ENCODE results near the gene SPINK5.

SPINK5 gene

GRCh38 chr5:148094336-148094735 lies 30.6 kb downstream of the SPINK5 start:
- DNase-seq (ENCODE audit: low read depth) = no peak

GRCh38 chr5:148104226-148104625 lies 40.4 kb downstream of the SPINK5 start:
- no peak for DNase-seq (ENCODE audit: low read depth)

GRCh38 chr5:148107608-148108007 lies 43.8 kb downstream of the SPINK5 start:
- DNase-seq (ENCODE audit: low read depth) = no peak

- DNase-seq (ENCODE audit: low read depth) = no peak
These were observed 49.5 kb downstream of the SPINK5 start for GRCh38 chr5:148113243-148113642.

- DNase-seq (ENCODE audit: low read depth) = no peak
These were observed 56.5 kb downstream of the SPINK5 start for GRCh38 chr5:148120317-148120716.

- peak; percentile 10 for DNase-seq (ENCODE audit: low read depth)
These were observed 61.9 kb downstream of the SPINK5 start for GRCh38 chr5:148125641-148126040.

- no peak for DNase-seq (ENCODE audit: low read depth)
These were observed 71.6 kb downstream of the SPINK5 start for GRCh38 chr5:148135091-148136048.

GRCh38 chr5:148140846-148141245 lies 77.1 kb downstream of the SPINK5 start:
- DNase-seq (ENCODE audit: low read depth) = no peak

GRCh38 chr5:148141645-148142044 lies 77.9 kb downstream of the SPINK5 start:
- no peak for DNase-seq (ENCODE audit: low read depth)

- DNase-seq (ENCODE audit: low read depth) = no peak
These were observed 82.1 kb downstream of the SPINK5 start for GRCh38 chr5:148145916-148146315.

GRCh38 chr5:148146487-148146886 lies 82.7 kb downstream of the SPINK5 start:
- DNase-seq (ENCODE audit: low read depth) = no peak

- DNase-seq (ENCODE audit: low read depth) = no peak
These were observed 83.6 kb downstream of the SPINK5 start for GRCh38 chr5:148147415-148147814.

GRCh38 chr5:148151872-148152271 lies 88.1 kb downstream of the SPINK5 start:
- no peak for DNase-seq (ENCODE audit: low read depth)

GRCh38 chr5:148152781-148153180 lies 89.0 kb downstream of the SPINK5 start:
- DNase-seq (ENCODE audit: low read depth) = no peak

GRCh38 chr5:148156609-148157008 lies 92.8 kb downstream of the SPINK5 start:
- no peak for DNase-seq (ENCODE audit: low read depth)

- no peak for DNase-seq (ENCODE audit: low read depth)
These were observed 98.3 kb downstream of the SPINK5 start for GRCh38 chr5:148162038-148162437.

- DNase-seq (ENCODE audit: low read depth) = no peak
These were observed 99.6 kb downstream of the SPINK5 start for GRCh38 chr5:148163345-148163744.

GRCh38 chr5:148166550-148167283 lies 102.9 kb downstream of the SPINK5 start:
- DNase-seq (ENCODE audit: low read depth) = no peak

- no peak for DNase-seq (ENCODE audit: low read depth)
These were observed 104.5 kb downstream of the SPINK5 start, which contains the start of gene SPINK14 for GRCh38 chr5:148168246-148168645. Gene SPINK14, plus strand, starts transcription at chr5:148168546. Its CDS starts 1,187 bp downstream, at chr5:148169733.

- DNase-seq (ENCODE audit: low read depth) = no peak
These were observed 108.6 kb downstream of the SPINK5 start for GRCh38 chr5:148172377-148172776.

GRCh38 chr5:148176480-148176879 lies 112.7 kb downstream of the SPINK5 start:
- no peak for DNase-seq (ENCODE audit: low read depth)

- no peak for DNase-seq (ENCODE audit: low read depth)
These were observed 113.4 kb downstream of the SPINK5 start for GRCh38 chr5:148177207-148177606.

GRCh38 chr5:148179234-148179824 lies 115.5 kb downstream of the SPINK5 start:
- peak; percentile 40 for DNase-seq (ENCODE audit: low read depth)

All from stromal cell of bone marrow (primary cell).